ENCODE results near the gene ITGA5. TPM values are rescaled to one million over a fixed set of nuclear protein-coding genes. Genes with fewer than 3 reads are reported as not detected.
"Not testable (repeated sequence)": the region's sequence is repeated elsewhere in the genome, so short reads cannot be mapped to it uniquely, and the experiment has no call there.

Gene ITGA5
- total RNA-seq, 2 donors from 2014 or later = 20.8 to 49.1 TPM

GRCh38 chr12:54363047-54363446 is 56.0 kb downstream of the ITGA5 start:
- DNase-seq (no peak), ATAC-seq (no peak)
- intact Hi-C loops (cut with DNase I, micrococcal nuclease) = loop anchor here in 1 of 2 donors (5.0 to 10.0 kb wide), 2 partner anchors 66 to 138 kb away; no protein-coding TSS in a partner anchor

DNA sequence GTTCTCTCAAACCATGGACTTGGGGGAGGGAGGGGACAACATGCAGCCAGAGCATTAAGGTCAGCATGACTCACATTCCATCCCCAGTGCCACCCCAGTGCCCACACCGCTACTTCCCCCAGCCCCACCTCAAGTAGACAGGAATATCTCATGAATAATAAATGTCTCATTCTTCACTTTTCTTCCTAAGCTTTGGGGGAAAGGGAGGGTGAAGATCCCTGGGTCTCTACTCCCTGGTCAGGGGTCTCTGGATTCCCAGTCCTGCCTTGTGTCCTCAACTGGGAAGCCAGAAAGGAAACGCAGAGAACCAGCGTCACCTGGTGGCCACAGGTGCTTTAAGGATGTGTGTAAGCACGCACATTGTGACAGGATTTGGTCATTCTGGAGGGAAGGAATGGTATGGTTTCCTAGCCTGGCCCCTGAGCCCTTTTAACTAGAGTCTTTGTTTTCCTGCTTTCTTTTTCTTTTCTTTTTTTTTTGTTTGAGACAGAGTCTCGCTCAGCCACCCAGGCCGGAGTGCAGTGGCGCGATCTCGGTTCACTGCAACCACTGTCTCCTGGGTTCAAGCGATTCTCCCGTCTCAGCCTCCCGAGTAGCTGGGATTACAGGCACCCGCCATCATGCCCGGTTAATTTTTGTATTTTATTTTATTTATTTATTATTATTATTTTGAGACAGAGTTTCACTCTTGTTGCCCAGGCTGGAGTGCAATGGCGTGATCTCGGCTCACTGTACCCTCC is 58.2 kb downstream of the ITGA5 start:
- ATAC-seq = peak; percentile 36
- DNase-seq = peak in 1 of 2 donors; percentile 91
- intact Hi-C loops (cut with DNase I, micrococcal nuclease) = loop anchor here in 1 of 2 donors (5.0 to 10.0 kb wide), 2 partner anchors 64 to 136 kb away; no protein-coding TSS in a partner anchor

DNA sequence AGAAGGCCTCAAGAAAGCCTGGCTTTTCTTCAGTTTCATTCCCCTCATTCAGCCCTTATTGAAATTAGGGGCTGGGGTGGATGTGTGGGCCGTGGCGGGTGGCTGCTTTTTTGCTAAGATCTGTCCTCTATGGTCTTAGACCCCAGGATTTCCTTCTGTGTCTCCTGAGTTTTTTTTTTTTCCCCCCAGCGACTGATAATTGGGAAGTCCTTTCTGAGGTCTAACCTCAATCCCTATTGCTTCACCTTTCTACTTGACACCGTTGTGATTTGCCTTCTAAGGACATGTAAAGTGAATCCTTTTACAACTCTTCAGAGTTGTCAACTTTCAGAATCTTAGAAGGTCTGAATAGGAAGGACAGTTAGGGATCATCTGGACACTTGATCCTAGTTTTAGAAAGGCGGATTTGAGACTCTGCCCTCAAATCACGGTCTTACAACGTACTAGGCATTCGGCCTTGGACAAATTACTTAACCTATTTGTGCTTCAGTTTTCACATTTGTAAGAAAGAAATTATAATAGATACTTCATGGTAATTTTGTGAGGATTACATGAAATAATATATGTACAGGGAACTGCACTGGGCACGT is 59.2 kb downstream of the ITGA5 start:
- intact Hi-C loops (cut with DNase I, micrococcal nuclease) = loop anchor here in 1 of 2 donors (5.0 to 10.0 kb wide), 2 partner anchors 63 to 135 kb away; no protein-coding TSS in a partner anchor
- no peak for ATAC-seq
- no peak for DNase-seq

GRCh38 chr12:54358945-54359761 is 59.9 kb downstream of the ITGA5 start:
- ATAC-seq = peak; percentile 95
- intact Hi-C loops (cut with DNase I, micrococcal nuclease) = no loop called here
- peak; percentile 94 to 98 for DNase-seq

- DNase-seq (peak; percentile 23 to 54), ATAC-seq (no peak)
- intact Hi-C loops (cut with DNase I, micrococcal nuclease) = no loop called here
Measured at GRCh38 chr12:54358191-54358944, 60.7 kb downstream of the ITGA5 start.

DNA sequence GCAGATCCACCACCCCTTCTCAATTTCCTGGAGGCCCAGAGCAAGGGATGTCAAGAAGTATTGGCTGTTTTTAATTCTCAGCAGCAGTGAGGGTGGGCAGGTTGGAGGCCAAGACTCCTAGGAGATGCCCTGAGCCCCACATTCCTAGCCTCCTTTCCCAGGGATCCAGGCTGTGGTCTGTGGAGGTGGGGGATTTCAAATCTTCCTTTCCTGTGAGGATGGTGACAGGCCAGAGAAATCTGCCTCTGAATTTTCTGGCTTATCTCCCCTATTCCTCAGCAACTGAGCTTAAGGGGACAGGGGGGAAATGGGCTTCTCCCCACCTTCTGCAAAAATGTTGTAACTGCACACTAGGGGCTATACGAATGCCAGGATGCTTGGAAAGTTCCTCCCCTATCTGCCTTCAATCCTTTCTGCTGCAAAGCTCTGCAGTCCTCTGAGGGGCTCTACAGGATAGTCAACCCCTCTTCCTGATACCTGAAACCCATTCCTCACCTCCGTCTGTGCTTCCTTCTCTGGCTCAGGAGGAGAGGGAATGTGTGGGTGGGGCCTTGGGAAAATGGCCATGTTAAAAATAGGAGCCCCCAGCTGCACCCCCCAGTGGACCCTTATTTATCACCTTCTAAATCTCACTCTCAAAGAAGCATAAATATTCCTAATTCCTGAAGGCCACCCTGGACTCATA is 61.4 kb downstream of the ITGA5 start:
- DNase-seq (no peak), ATAC-seq (no peak)
- intact Hi-C loops (cut with DNase I, micrococcal nuclease) = no loop called here

DNA sequence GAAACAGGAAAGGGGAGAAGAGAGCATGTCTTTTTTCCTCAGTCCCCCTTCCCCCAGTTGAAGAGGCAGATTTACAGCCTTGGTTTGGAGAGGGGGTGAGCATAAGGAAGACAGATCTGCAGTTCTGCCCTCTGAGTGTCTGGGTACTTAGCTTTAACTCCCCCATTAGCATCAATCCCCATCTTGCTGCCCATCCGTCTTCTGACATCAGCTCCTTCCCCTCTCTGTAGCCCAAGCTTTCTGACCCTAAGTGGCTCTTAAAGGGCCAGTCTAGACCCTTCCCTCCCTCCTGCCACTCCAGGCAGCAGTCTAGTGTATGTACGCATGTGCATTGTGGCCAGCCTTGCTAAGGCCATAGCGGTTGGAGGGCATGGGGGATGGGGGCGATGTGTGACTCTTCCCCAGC is 62.1 kb downstream of the ITGA5 start:
- ATAC-seq (no peak), DNase-seq (no peak)
- intact Hi-C loops (cut with DNase I, micrococcal nuclease) = no loop called here

DNA sequence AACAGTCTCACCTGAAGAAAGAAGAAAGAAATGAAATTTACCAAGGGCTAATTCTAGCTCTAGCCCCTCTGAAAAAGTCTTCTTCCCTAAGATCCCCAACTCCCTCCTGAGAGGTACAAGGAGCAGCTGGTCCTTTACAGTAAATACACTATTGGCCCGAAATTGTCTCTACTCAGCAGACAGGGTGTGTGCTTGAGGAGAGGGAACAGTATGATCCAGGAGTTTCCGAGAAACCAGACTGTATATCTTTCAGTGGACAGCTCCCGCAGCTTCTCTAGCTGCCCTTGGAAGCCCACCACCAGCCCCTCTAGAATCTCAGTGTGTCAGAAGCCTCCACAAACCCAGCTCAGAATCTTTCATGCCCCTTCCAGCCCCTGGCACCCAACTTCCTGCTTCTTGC is 62.8 kb downstream of the ITGA5 start:
- DNase-seq = no peak
- intact Hi-C loops (cut with DNase I, micrococcal nuclease) = no loop called here

GRCh38 chr12:54355104-54355815 is 63.8 kb downstream of the ITGA5 start:
- DNase-seq = no peak
- intact Hi-C loops (cut with DNase I, micrococcal nuclease) = no loop called here
- no peak for ATAC-seq

More for the DNA sequence above, 62.8 kb downstream of the ITGA5 start:
- ATAC-seq = no peak

DNA sequence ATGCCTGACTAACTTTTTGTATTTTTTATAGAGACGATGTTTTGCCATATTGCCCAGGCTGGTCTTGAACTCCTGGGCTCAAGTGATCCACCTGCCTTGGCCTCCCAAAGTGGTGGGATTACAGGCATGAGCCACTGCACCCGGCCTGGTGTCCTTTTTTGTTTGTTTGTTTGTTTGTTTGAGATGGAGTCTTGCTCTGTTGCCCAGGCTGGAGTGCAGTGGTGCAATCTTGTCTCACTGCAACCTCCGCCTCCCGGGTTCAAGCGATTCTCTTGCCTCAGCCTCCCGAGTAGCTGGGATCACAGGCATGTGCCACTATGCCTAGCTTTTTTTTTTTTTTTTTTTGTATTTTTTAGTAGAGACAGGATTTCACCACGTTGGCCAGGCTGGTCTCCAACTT is 64.8 kb downstream of the ITGA5 start:
- intact Hi-C loops (cut with DNase I, micrococcal nuclease); ATAC-seq; DNase-seq: not testable (repeated sequence)

DNA sequence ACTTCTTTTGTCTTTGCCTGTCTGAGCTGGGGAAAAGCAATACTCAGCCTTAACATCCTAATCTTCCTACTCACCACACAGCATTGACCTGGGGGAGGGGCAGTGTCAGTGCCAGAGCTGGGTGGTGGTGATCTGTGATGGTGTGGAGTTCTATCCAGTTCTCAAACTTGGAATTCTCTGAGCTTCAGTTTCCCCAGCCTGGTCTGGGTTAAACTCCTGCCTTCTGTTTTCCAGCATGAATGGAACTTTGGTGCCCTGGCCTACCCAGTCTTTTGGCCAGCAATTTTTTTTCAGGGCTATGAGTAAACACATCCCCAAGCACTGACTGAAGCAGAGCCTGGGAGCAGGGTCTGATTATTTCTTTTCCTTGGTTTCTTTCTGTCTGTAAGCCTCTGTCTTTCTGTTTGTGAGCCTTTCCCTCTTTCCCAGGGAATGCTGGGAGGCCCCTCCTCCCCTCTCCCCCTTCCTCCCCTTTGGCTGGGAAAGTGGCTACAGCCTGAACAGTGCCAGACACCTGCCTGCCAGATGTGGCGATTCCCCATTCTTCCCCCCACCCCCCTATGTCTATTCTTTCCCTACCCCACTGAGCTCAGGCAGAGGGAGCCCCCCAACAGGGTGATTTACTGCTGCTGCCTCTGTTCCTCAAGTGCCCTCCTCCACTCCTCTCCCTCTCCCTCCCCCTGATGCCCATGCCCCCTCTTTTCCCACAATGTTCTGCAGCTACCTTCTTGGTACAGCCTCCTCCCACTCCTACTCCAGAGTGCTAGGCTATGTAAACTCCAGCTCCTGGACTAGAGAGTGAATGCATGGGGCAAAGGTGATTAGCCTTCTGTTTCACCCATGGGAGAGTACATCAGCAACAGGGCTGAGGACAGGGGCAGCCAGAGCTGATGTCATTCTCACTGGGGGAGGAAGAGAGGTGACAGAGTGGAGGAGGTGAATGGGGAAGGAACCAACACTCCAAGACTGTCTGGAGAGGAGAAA is 65.9 kb downstream of the ITGA5 start:
- intact Hi-C loops (cut with DNase I, micrococcal nuclease) = no loop called here
- ATAC-seq (peak; percentile 18), DNase-seq (no peak)

DNA sequence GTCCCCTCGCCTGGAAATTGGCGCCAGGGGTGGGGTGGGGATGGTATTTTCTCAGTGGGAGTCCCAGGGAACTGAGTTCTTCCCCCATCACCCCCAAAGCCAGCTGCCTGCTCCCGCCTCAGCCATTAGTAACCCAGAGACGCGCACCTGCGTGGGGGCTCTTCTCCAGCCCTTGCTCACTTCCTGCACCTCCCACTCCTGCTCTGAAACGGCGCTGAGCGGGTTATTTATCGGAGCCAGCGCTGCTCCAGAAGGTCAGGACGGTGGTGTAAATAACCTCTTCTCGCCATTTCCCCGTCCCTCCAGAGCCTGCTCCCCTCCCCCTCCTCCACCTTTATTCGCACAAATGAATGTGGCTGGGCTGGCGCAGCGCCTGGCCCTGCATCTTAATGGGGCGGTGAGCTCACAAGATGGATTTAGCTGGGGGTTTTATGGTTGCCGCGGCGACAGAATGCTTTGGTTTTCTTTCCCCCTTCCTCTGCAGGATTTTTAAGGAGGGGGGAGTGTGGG is 67.0 kb downstream of the ITGA5 start:
- ATAC-seq (peak; percentile 12), DNase-seq (peak; percentile 39 to 52)
- intact Hi-C loops (cut with DNase I, micrococcal nuclease) = no loop called here

GRCh38 chr12:54351341-54351740 is 67.7 kb downstream of the ITGA5 start:
- no peak for ATAC-seq
- intact Hi-C loops (cut with DNase I, micrococcal nuclease) = no loop called here
- no peak for DNase-seq

GRCh38 chr12:54350743-54351142 is 68.3 kb downstream of the ITGA5 start:
- intact Hi-C loops (cut with DNase I, micrococcal nuclease) = no loop called here
- DNase-seq (no peak), ATAC-seq (no peak)

GRCh38 chr12:54349679-54350078 is 69.4 kb downstream of the ITGA5 start:
- ATAC-seq = no peak
- DNase-seq = no peak
- intact Hi-C loops (cut with DNase I, micrococcal nuclease) = no loop called here

GRCh38 chr12:54349036-54349435 is 70.0 kb downstream of the ITGA5 start:
- no peak for DNase-seq
- intact Hi-C loops (cut with DNase I, micrococcal nuclease) = no loop called here

More at GRCh38 chr12:54349036-54349435, 70.0 kb downstream of the ITGA5 start:
- no peak for ATAC-seq
